Endothelial cell of umbilical vein (primary cell): Measurements from ENCODE around the gene ASB2. TPM values are rescaled to one million over a fixed set of nuclear protein-coding genes. Genes with fewer than 3 reads are reported as not detected.

Experiments used
- BruUV-seq: library from RNA; stranded (reverse); fragments of 400-500 nt; replicated peaks from 2 replicates; lab custom pipeline; 2021; lab: Mats Ljungman, UMichigan
- CTCF ChIA-PET: fragments of 300-600, 350-600 bp; sonication (Branson Sonifier 250); formaldehyde crosslinking; loops from one replicate; lab custom pipeline; 2021; ENCODE audit warnings: antibody characterized with exemption, inconsistent platforms; lab: Charles Lee
- POLR2A ChIA-PET: fragments of 300-600, 350-600 bp; sonication (Branson Sonifier 250); formaldehyde crosslinking; loops from one replicate; lab custom pipeline; 2021; ENCODE audit warnings: antibody characterized with exemption, inconsistent platforms; lab: Charles Lee
- DNase-seq: peaks from one replicate; pipeline ENCODE4 v3.0.0-alpha.2; 2011; ENCODE audit warnings: low read depth, low spot score
- FAIRE-seq: peaks from 2 replicates; lab custom pipeline; 2011; peaks lifted over from hg19 to GRCh38; lab: Jason Lieb, UNC
- H2AFZ ChIP-seq: 2 replicates; pipeline ENCODE4 v1.6.0; 2012; ENCODE audit warnings: low read depth, low read length, control low read depth, inconsistent platforms
- H3K27ac ChIP-seq: 2 replicates; pipeline ENCODE4 v1.5.1; 2011; ENCODE audit warnings: low read depth, mild to moderate bottlenecking, control low read depth, low read length, moderate library complexity; ENCODE audit not compliant: insufficient read depth
- H3K27me3 ChIP-seq, 2 experiments: 2 replicates each; pipeline versions ENCODE4 v1.6.0 to v1.6.1; 2011; ENCODE audit warnings: low read length in 2 of 2, mixed read lengths in 1 of 2; ENCODE audit not compliant: control insufficient read depth in 2 of 2, insufficient read depth in 2 of 2
- H3K36me3 ChIP-seq, 2 experiments: 2 replicates in 1 of 2; 3 replicates in 1 of 2; pipeline ENCODE4 v1.5.1; 2011; ENCODE audit warnings: low read length in 2 of 2, mild to moderate bottlenecking in 1 of 2, moderate library complexity in 1 of 2; ENCODE audit not compliant: control insufficient read depth in 2 of 2, insufficient read depth in 2 of 2; ENCODE audit errors: extremely low read depth in 1 of 2
- H3K4me1 ChIP-seq: 3 replicates; pipeline ENCODE4 v1.5.1; 2011; ENCODE audit warnings: mild to moderate bottlenecking, low read length; ENCODE audit not compliant: control insufficient read depth, insufficient read depth; ENCODE audit errors: extremely low read depth
- H3K4me2 ChIP-seq: 2 replicates; pipeline ENCODE4 v1.6.1; 2011; ENCODE audit warnings: low read length, control low read depth, mixed read lengths; ENCODE audit not compliant: insufficient read depth
- H3K4me3 ChIP-seq, 3 experiments: fragments of 200-600 bp in 1 of 3; sonication (generic), shearing (Covaris generic) in 1 of 3; replicated peaks in 1 of 3; 2 replicates each; pipeline ENCODE4 v1.5.1; 2011 to 2016; ENCODE audit warnings: control low read depth in 3 of 3, low read length in 3 of 3, mild to moderate bottlenecking in 2 of 3, inconsistent platforms in 1 of 3, low read depth in 1 of 3, moderate library complexity in 1 of 3; ENCODE audit not compliant: insufficient read depth in 1 of 3
- H3K79me2 ChIP-seq: 2 replicates; pipeline ENCODE4 v1.6.0; 2012; ENCODE audit warnings: low read length, inconsistent platforms; ENCODE audit not compliant: control insufficient read depth, insufficient read depth
- H3K9ac ChIP-seq: replicated peaks from 2 replicates; pipeline ENCODE3; 2011; ENCODE audit warnings: low read length, control low read depth; ENCODE audit not compliant: insufficient read depth; ENCODE audit errors: extremely low read depth
- H3K9me1 ChIP-seq: replicated peaks from 3 replicates; pipeline ENCODE4 v1.6.0; 2011; ENCODE audit warnings: mild to moderate bottlenecking, low read length; ENCODE audit not compliant: control insufficient read depth, insufficient read depth; ENCODE audit errors: extremely low read depth
- H3K9me3 ChIP-seq: replicated peaks from 2 replicates; pipeline ENCODE4 v1.5.1; 2012; ENCODE audit warnings: low read length, inconsistent platforms; ENCODE audit not compliant: control insufficient read depth, insufficient read depth
- H4K20me1 ChIP-seq: replicated peaks from 2 replicates; pipeline ENCODE3; 2011; ENCODE audit warnings: mild to moderate bottlenecking, low read length; ENCODE audit not compliant: control insufficient read depth, insufficient read depth; ENCODE audit errors: extremely low read depth
- CTCF ChIP-seq, 2 donors: IDR thresholded peaks; 1 replicate in 1 of 2; 2 replicates in 1 of 2; pipeline ENCODE4 v1.5.1; 2011; ENCODE audit warnings: low read length in 2 of 2, mild to moderate bottlenecking in 2 of 2, moderate library complexity in 2 of 2, control low read depth in 1 of 2, inconsistent platforms in 1 of 2, low read depth in 1 of 2; ENCODE audit not compliant: insufficient read depth in 1 of 2; ENCODE audit errors: extremely low read depth in 1 of 2
- EZH2 ChIP-seq: IDR thresholded peaks from 2 replicates; pipeline ENCODE4 v1.6.1; 2012; ENCODE audit warnings: borderline replicate concordance, low read depth, mild to moderate bottlenecking, moderate library complexity, low read length, inconsistent platforms; ENCODE audit not compliant: severe bottlenecking
- FOS ChIP-seq: IDR thresholded peaks from 2 replicates; pipeline ENCODE4 v1.6.1; 2011; ENCODE audit warnings: mild to moderate bottlenecking, low read length, moderate library complexity, borderline replicate concordance; ENCODE audit not compliant: insufficient read depth
- GATA2 ChIP-seq: IDR thresholded peaks from 2 replicates; pipeline ENCODE4 v1.7.0; 2011; ENCODE audit warnings: low read depth, mild to moderate bottlenecking, moderate library complexity, mixed read lengths, low read length; ENCODE audit not compliant: insufficient read length, insufficient read depth
- JUN ChIP-seq: IDR thresholded peaks from 2 replicates; pipeline ENCODE4 v1.6.1; 2011; ENCODE audit warnings: borderline replicate concordance, low read depth; ENCODE audit not compliant: insufficient read length, insufficient read depth
- MAX ChIP-seq: IDR thresholded peaks from 2 replicates; pipeline ENCODE4 v1.6.1; 2011; ENCODE audit not compliant: insufficient read depth, insufficient read length
- MYC ChIP-seq: IDR thresholded peaks from one replicate; pipeline ENCODE4 v1.6.1; 2011; ENCODE audit warnings: mild to moderate bottlenecking, low read depth, low read length
- POLR2A ChIP-seq: IDR thresholded peaks from 2 replicates; pipeline ENCODE4 v1.6.1; 2012; ENCODE audit warnings: low read depth, mild to moderate bottlenecking, control low read depth, low read length
- POLR2AphosphoS5 ChIP-seq: IDR thresholded peaks from 2 replicates; pipeline ENCODE4 v1.6.1; 2012; ENCODE audit warnings: low read depth, mild to moderate bottlenecking, control low read depth, low read length, moderate library complexity; ENCODE audit not compliant: insufficient read depth
- dilution Hi-C: fragments of 300-500 bp; cut with MboI; formaldehyde crosslinking; loops from one replicate; pipeline ENCODE4 v1.15.0; 2019; ENCODE audit warnings: low sequenced_read_pairs; ENCODE audit not compliant: extremely low pct_ligation_motif_present
- intact Hi-C: fragments of 100-400 bp; cut with micrococcal nuclease; formaldehyde crosslinking; loops from one replicate; pipeline ENCODE4 v1.10.0; 2022
- polyA plus RNA-seq, 4 experiments: library from polyadenylated mRNA; depleted of rRNA in 3 of 4; stranded (reverse) in 3 of 4; unstranded in 1 of 4; fragments of >200 nt; gene quantifications; 2 replicates each; pipeline versions ENCODE4 v1.2.1 to v1.2.3, GENCODE V29; 2011 to 2012; ENCODE audit warnings: missing spikeins in 1 of 4
- total RNA-seq: library from RNA; stranded (reverse); gene quantifications from 2 replicates; pipeline ENCODE4 v1.2.3, GENCODE V29; 2021

Gene ASB2
- total and polyA plus RNA-seq, 2 donors (not counting 3 experiments of a cell fraction or from before 2014, with no cell fraction given), result not detected

- no peaks in the 10 kb centered on the region for H3K4me1 ChIP-seq
- no peaks in the 10 kb centered on the region for H3K9me3 ChIP-seq
- no peaks in the 10 kb centered on the region for H3K9me1 ChIP-seq
- no peak overlapping the region for H3K9ac ChIP-seq
- H3K4me2 ChIP-seq, result no peak overlapping the region
- intact Hi-C loops (no loop called here), dilution Hi-C loops (no loop called here)
- H3K27ac ChIP-seq, result no peak overlapping the region
- H2AFZ ChIP-seq, result no peak overlapping the region
- CTCF ChIA-PET, result interaction anchor here (0.6 to 2.2 kb wide), 4 partner anchors 10 to 126 kb away, joined by 3 to 8 read pairs (median 4); no protein-coding TSS in a partner anchor
- BruUV-seq, result no TSS peak
- H3K79me2 ChIP-seq, result no peaks in the 10 kb centered on the region
- no peaks in the 10 kb centered on the region for H4K20me1 ChIP-seq
- H3K36me3 ChIP-seq, result no peaks in the 10 kb centered on the region
- POLR2A ChIA-PET, result no interaction called here
- H3K4me3 ChIP-seq, result no peak overlapping the region
- no peak for FAIRE-seq
- no peaks in the 10 kb centered on the region for H3K27me3 ChIP-seq
- TF ChIP-seq FOS (no peak), CTCF (IDR thresholded peaks at IDR 0.05; ENCODE audit: extremely low read depth in 1 of 2, insufficient read depth in 1 of 2, low read depth in 1 of 2, low read length in 2 of 2) (no peak), POLR2AphosphoS5 (no peak), EZH2 (no peak), POLR2A (no peak), JUN (no peak), MAX (no peak), GATA2 (no peak), MYC (no peak)
- DNase-seq, result no peak
These were observed 34.3 kb upstream of the ASB2 start for GRCh38 chr14:94010625-94011024.
